SK-MEL-5 (cell line): ENCODE measurements around the gene TMEM129. TPM values are rescaled to one million over a fixed set of nuclear protein-coding genes. Genes with fewer than 3 reads are reported as not detected.
A peak's percentile ranks its signal among the peaks of the same experiment; 100 is the strongest.

ENCODE experiments used
- DNase-seq: peaks from one replicate; pipeline ENCODE4 v3.0.0-alpha.2; 2016; ENCODE audit warnings: low read depth, low spot score
- in situ Hi-C: cut with HindIII; loops from 2 replicates; pipeline ENCODE4 v1.10.0; 2016; ENCODE audit warnings: low sequenced_read_pairs, high pct_unique_total_duplicates, low pct_unique_long_range_greater_than_20kb
- total RNA-seq: library from RNA; depleted of rRNA; stranded (reverse); fragments of >200 nt; shearing (Covaris generic); gene quantifications from 2 replicates; pipeline ENCODE4 v1.2.3, GENCODE V29; 2014

TMEM129 gene
- total RNA-seq, 1 experiment from 2014 or later = 27.2 TPM

- in situ Hi-C loops = no loop called here
- DNase-seq = peak; percentile 65
Observed at GRCh38 chr4:1748465-1748995, 27.4 kb upstream of the TMEM129 start.

GRCh38 chr4:1747603-1747967 is 26.5 kb upstream of the TMEM129 start:
- no peak for DNase-seq
- in situ Hi-C loops = no loop called here

GRCh38 chr4:1746919-1747602 is 25.9 kb upstream of the TMEM129 start:
- in situ Hi-C loops = no loop called here
- DNase-seq = peak; percentile 60

GRCh38 chr4:1746265-1746691 is 25.2 kb upstream of the TMEM129 start:
- peak; percentile 77 for DNase-seq
- in situ Hi-C loops = no loop called here

GRCh38 chr4:1745697-1746096 is 24.6 kb upstream of the TMEM129 start:
- in situ Hi-C loops = no loop called here
- no peak for DNase-seq

- in situ Hi-C loops = no loop called here
- no peak for DNase-seq
Observed at GRCh38 chr4:1745165-1745564, 24.0 kb upstream of the TMEM129 start.

GRCh38 chr4:1744552-1744951 is 23.4 kb upstream of the TMEM129 start:
- in situ Hi-C loops = no loop called here
- DNase-seq = no peak

- in situ Hi-C loops = no loop called here
Observed at GRCh38 chr4:1743975-1744374, 22.9 kb upstream of the TMEM129 start.

GRCh38 chr4:1743551-1743950 is 22.4 kb upstream of the TMEM129 start:
- DNase-seq = no peak
- in situ Hi-C loops = no loop called here

More at GRCh38 chr4:1743975-1744374, 22.9 kb upstream of the TMEM129 start:
- DNase-seq = no peak

- no peak for DNase-seq
- in situ Hi-C loops = no loop called here
Observed at GRCh38 chr4:1741208-1741607, 20.1 kb upstream of the TMEM129 start.

- in situ Hi-C loops = no loop called here
- no peak for DNase-seq
Observed at GRCh38 chr4:1740021-1740545, 19.0 kb upstream of the TMEM129 start.

- no peak for DNase-seq
- in situ Hi-C loops = no loop called here
Observed at GRCh38 chr4:1739358-1739757, 18.2 kb upstream of the TMEM129 start.

- no peak for DNase-seq
- in situ Hi-C loops = no loop called here
Observed at GRCh38 chr4:1738410-1738809, 17.3 kb upstream of the TMEM129 start.

GRCh38 chr4:1737666-1738065 is 16.5 kb upstream of the TMEM129 start:
- no peak for DNase-seq
- in situ Hi-C loops = no loop called here

GRCh38 chr4:1736812-1737211 is 15.7 kb upstream of the TMEM129 start:
- no peak for DNase-seq
- in situ Hi-C loops = no loop called here

- DNase-seq = no peak
- in situ Hi-C loops = no loop called here
Observed at GRCh38 chr4:1735215-1735614, 14.1 kb upstream of the TMEM129 start.

- no peak for DNase-seq
- in situ Hi-C loops = no loop called here
Observed at GRCh38 chr4:1732911-1733310, 11.8 kb upstream of the TMEM129 start.

- in situ Hi-C loops = no loop called here
- DNase-seq = no peak
Observed at GRCh38 chr4:1731180-1731579, 10.1 kb upstream of the TMEM129 start.

- in situ Hi-C loops = no loop called here
- no peak for DNase-seq
Observed at GRCh38 chr4:1730532-1731135, 9.5 kb upstream of the TMEM129 start.
